Measurements from ENCODE around the gene ABCC1. TPM values are rescaled to one million over a fixed set of nuclear protein-coding genes. Genes with fewer than 3 reads are reported as not detected.

Gene ABCC1
- total RNA-seq, 3 donors from 2014 or later: 13.8 to 40.0 (median 25.5) TPM

DNA sequence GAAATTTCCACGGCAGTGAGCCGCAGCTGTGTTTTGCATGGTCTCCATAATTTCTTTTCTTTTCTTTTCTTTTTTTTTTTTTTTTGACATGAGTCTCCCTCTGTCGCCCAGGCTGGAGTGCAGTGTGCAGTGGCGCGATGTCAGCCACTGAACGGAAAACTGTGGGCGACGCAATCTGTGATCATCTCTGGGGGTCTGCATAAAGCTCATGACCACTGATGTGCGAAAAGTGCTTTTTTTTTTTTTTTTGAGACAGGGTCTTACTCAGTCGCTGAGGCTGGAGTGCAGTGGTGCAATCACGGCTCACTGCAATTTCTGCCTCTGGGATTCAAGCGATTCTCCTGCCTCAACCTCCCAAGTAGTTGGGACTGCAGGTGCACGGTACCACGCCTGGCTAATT lies 156.2 kb downstream of the ABCC1 start:
- TF ChIP-seq, protein P1, sequence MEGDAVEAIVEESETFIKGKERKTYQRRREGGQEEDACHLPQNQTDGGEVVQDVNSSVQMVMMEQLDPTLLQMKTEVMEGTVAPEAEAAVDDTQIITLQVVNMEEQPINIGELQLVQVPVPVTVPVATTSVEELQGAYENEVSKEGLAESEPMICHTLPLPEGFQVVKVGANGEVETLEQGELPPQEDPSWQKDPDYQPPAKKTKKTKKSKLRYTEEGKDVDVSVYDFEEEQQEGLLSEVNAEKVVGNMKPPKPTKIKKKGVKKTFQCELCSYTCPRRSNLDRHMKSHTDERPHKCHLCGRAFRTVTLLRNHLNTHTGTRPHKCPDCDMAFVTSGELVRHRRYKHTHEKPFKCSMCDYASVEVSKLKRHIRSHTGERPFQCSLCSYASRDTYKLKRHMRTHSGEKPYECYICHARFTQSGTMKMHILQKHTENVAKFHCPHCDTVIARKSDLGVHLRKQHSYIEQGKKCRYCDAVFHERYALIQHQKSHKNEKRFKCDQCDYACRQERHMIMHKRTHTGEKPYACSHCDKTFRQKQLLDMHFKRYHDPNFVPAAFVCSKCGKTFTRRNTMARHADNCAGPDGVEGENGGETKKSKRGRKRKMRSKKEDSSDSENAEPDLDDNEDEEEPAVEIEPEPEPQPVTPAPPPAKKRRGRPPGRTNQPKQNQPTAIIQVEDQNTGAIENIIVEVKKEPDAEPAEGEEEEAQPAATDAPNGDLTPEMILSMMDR (IDR thresholded peaks at IDR 0.05): no peak
- Histone ChIP-seq H3K4me3 (no peak overlapping the region), H3K9me3 (no peaks in the 10 kb centered on the region), H3K36me3 (ENCODE audit: low read depth) (no peaks in the 10 kb centered on the region), H3K4me1 (ENCODE audit: low read depth) (no peaks in the 10 kb centered on the region)
- ATAC-seq (no peak), DNase-seq (no peak)
- intact Hi-C loops (cut with DNase I, micrococcal nuclease): no loop called here

DNA sequence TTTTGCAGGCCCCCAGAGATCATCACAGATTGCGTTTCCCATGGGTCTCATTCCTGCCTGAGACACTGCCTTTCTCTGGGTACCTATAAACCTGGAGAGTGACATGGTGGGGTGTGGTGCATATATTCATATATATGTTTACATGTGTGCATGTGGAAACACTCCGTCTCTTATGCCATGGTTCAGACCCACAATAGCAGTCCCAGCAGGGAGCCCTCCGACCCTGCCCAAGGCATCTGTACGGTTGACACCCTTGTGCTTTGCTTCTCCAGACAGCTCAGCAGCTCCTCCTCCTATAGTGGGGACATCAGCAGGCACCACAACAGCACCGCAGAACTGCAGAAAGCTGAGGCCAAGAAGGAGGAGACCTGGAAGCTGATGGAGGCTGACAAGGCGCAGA lies 157.1 kb downstream of the ABCC1 start:
- no peak for ATAC-seq
- Histone ChIP-seq H3K36me3 (ENCODE audit: low read depth) (peaks cover under 1% of the 10 kb centered on the region), H3K4me3 (no peak overlapping the region), H3K9me3 (no peaks in the 10 kb centered on the region), H3K4me1 (ENCODE audit: low read depth) (no peaks in the 10 kb centered on the region)
- no peak for DNase-seq
- intact Hi-C loops (cut with DNase I, micrococcal nuclease): no loop called here
- TF ChIP-seq, protein P1 (IDR thresholded peaks at IDR 0.05): no peak

DNA sequence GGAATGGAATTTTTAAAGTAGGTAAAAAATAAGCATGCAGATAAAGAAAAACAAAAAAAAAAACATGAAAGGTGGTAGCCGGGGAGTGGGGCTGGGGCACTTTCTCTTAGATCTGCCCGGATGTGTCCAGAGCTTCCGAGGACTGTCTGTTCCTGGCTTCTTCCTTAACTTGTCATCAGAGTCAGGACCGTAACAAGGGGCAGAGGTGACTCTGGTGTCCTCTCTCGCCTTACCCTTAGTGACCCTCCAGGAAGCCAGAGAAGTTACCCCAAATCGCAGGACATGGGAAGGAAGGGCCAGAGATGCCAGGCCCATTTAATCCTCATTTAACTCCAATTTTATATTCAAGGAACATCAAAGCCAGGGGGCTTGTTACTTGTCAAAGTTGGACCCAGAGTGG lies 158.4 kb downstream of the ABCC1 start:
- Histone ChIP-seq H3K36me3 (ENCODE audit: low read depth) (peaks cover 3% of the 10 kb centered on the region), H3K4me1 (ENCODE audit: low read depth) (no peaks in the 10 kb centered on the region), H3K9me3 (no peaks in the 10 kb centered on the region), H3K4me3 (no peak overlapping the region)
- TF ChIP-seq, protein P1 (IDR thresholded peaks at IDR 0.05): no peak
- no peak for ATAC-seq
- intact Hi-C loops (cut with DNase I, micrococcal nuclease): no loop called here
- DNase-seq: no peak

DNA sequence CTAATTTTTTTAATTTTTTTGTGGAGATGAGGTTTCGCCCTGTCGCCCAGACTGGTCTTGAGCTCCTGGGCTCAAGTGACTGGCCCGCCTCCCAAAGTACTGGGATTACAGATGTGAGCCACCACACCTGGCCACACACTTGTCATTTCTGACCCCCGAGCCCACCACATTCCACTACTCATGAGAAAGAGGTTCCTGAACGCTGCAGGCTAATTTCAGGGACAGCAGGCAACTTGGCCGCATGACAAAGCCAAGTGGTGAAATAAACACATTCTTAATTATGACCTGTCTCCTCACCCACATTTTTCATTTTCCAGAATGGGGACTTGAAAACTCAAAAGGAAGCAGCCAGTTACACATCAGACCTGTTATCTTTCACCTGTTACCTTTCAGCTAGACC lies 159.3 kb downstream of the ABCC1 start:
- peaks cover 3% of the 10 kb centered on the region for H3K36me3 ChIP-seq (ENCODE audit: low read depth)
- H3K4me1 ChIP-seq (ENCODE audit: low read depth): no peaks in the 10 kb centered on the region
- intact Hi-C loops (cut with DNase I, micrococcal nuclease): no loop called here
- H3K4me3 ChIP-seq: no peak overlapping the region
- DNase-seq: no peak
- H3K9me3 ChIP-seq: no peaks in the 10 kb centered on the region
- TF ChIP-seq, protein P1 (IDR thresholded peaks at IDR 0.05): no peak
- no peak for ATAC-seq

DNA sequence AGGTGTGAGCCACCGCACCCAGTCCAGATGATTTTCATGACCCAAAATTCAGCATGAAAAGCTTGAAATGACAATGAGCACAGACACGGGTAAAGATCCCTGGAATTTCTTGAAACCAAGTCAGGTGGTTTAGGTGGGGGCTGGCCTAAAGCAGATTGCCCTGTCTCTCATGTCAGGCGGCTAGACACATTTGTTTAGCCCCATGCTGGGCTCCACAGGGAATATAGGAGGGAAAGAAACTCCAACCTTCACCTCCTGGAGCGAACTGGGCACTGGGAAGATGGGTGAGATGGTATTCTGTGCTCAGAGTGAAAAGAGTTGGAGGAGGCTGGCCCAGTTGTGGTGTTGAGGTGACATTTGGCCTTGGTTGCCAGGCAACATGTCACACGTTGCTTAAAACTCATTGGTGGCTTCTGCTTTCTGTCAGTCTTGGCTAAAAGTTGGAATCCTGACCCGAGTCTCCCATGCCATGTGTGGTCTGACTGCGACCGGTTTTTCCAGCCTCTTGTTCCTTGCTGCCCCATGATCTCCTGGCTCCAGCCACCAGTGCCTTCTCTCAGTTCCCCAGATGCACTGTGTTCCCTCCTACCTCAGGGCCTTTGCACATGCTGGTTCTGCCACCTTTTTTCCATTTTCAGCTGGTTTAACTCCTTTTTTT lies 160.2 kb downstream of the ABCC1 start:
- no peaks in the 10 kb centered on the region for H3K4me1 ChIP-seq (ENCODE audit: low read depth)
- intact Hi-C loops (cut with DNase I, micrococcal nuclease): no loop called here
- TF ChIP-seq, protein P1 (IDR thresholded peaks at IDR 0.05): no peak

DNA sequence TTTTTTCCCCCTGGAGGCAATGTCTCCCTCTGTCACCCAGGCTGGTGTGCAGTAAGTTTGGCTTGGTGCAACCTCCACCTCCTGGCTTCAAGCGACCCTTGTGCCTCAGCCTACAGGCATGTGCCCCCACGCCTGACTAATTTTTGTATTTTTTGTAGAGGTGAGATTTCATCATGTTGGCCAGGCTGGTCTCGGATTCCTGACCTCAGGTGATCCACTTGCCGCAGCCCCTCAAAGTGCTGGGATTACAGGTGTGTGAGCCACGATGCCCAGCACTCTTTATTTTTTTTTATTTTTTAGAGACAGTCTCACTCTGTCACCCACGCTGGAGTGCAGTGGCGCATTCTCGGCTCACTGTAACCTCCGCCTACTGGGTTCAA lies 160.7 kb downstream of the ABCC1 start:
- ATAC-seq (no peak), DNase-seq (no peak)
- intact Hi-C loops (cut with DNase I, micrococcal nuclease): no loop called here
- H3K4me1 ChIP-seq (ENCODE audit: low read depth): no peaks in the 10 kb centered on the region
- no peak overlapping the region for H3K4me3 ChIP-seq
- no peaks in the 10 kb centered on the region for H3K9me3 ChIP-seq
- TF ChIP-seq, protein P1 (IDR thresholded peaks at IDR 0.05): no peak
- peaks cover 3% of the 10 kb centered on the region for H3K36me3 ChIP-seq (ENCODE audit: low read depth)

More for the DNA sequence above, 160.2 kb downstream of the ABCC1 start:
- DNase-seq: no peak
- Histone ChIP-seq H3K9me3 (no peaks in the 10 kb centered on the region), H3K4me3 (no peak overlapping the region), H3K36me3 (ENCODE audit: low read depth) (peaks cover 3% of the 10 kb centered on the region)
- no peak for ATAC-seq

Measured in mucosa of descending colon (tissue), 3 donors.